Activated B cell treated with CpG ODN at 0.5 μM for 24 hours (primary cell): Measurements from ENCODE around the gene PTPRK. TPM values are rescaled to one million over a fixed set of nuclear protein-coding genes. Genes with fewer than 3 reads are reported as not detected.

Source experiments
- ATAC-seq: fragments of 200-7000 bp; cut with Tn5 transposase; one replicate; pipeline ENCODE4 v1.10.0; 2021; ENCODE audit warnings: low read depth, mild to moderate bottlenecking, moderate library complexity
- CTCF ChIA-PET: fragments of 350-600 bp; sonication (Branson Sonifier 250); formaldehyde crosslinking; loops from one replicate; lab custom pipeline; 2021; ENCODE audit warnings: antibody characterized with exemption; lab: Charles Lee
- POLR2A ChIA-PET: fragments of 350-600 bp; sonication (Branson Sonifier 250); formaldehyde crosslinking; loops from one replicate; lab custom pipeline; 2021; ENCODE audit warnings: antibody characterized with exemption; lab: Charles Lee
- DNase-seq: peaks from one replicate; pipeline ENCODE4 v3.0.0; 2022
- H3K27ac Mint-ChIP-seq: one replicate; pipeline ENCODE4 v1.8.0; 2020; ENCODE audit warnings: mixed read lengths
- H3K27me3 Mint-ChIP-seq: one replicate; pipeline ENCODE4 v1.8.0; 2021; ENCODE audit warnings: mixed read lengths
- H3K36me3 Mint-ChIP-seq: one replicate; pipeline ENCODE4 v1.8.0; 2021; ENCODE audit warnings: low read depth, mixed read lengths
- H3K4me1 Mint-ChIP-seq: one replicate; pipeline ENCODE4 v1.8.0; 2021; ENCODE audit warnings: mixed read lengths
- H3K4me3 Mint-ChIP-seq: one replicate; pipeline ENCODE4 v1.8.0; 2020; ENCODE audit warnings: mild to moderate bottlenecking, mixed read lengths
- H3K9me3 Mint-ChIP-seq: one replicate; pipeline ENCODE4 v1.8.0; 2020; ENCODE audit warnings: mixed read lengths
- CTCF ChIP-seq: fragments of 200-600 bp; IDR thresholded peaks from one replicate; pipeline ENCODE4 v1.8.0; 2022; ENCODE audit warnings: antibody characterized with exemption, mild to moderate bottlenecking
- intact Hi-C: fragments of 100-400 bp; cut with micrococcal nuclease; formaldehyde crosslinking; loops from one replicate; pipeline ENCODE4 v1.15.1; 2024
- total RNA-seq: library from RNA; stranded (reverse); gene quantifications from 2 replicates; pipeline ENCODE4 v1.2.3, GENCODE V29; 2022

Gene PTPRK
- total RNA-seq, 1 donor from 2014 or later = 14.2 TPM

- Mint-ChIP-seq H3K4me3 (no peak overlapping the region), H3K27me3 (no peaks in the 10 kb centered on the region), H3K36me3 (no peaks in the 10 kb centered on the region), H3K4me1 (no peaks in the 10 kb centered on the region), H3K27ac (no peak overlapping the region), H3K9me3 (no peaks in the 10 kb centered on the region)
- DNase-seq = no peak
- intact Hi-C loops = no loop called here
- no peak for TF ChIP-seq CTCF
- no peak for ATAC-seq
- ChIA-PET CTCF (no interaction called here), POLR2A (no interaction called here)
Observed at GRCh38 chr6:128271527-128271926, 248.9 kb downstream of the PTPRK start.

GRCh38 chr6:128271011-128271410 is 249.4 kb downstream of the PTPRK start:
- Mint-ChIP-seq H3K27me3 (no peaks in the 10 kb centered on the region), H3K9me3 (no peaks in the 10 kb centered on the region), H3K4me3 (no peak overlapping the region), H3K4me1 (no peaks in the 10 kb centered on the region), H3K36me3 (no peaks in the 10 kb centered on the region), H3K27ac (no peak overlapping the region)
- CTCF ChIA-PET = no interaction called here
- POLR2A ChIA-PET = no interaction called here
- ATAC-seq (no peak), DNase-seq (no peak)
- intact Hi-C loops = no loop called here
- TF ChIP-seq CTCF = no peak

GRCh38 chr6:128266946-128267345 is 253.5 kb downstream of the PTPRK start:
- Mint-ChIP-seq H3K27ac (no peak overlapping the region), H3K36me3 (no peaks in the 10 kb centered on the region), H3K9me3 (peaks cover 3% of the 10 kb centered on the region), H3K4me1 (no peaks in the 10 kb centered on the region), H3K4me3 (no peak overlapping the region), H3K27me3 (no peaks in the 10 kb centered on the region)
- ChIA-PET CTCF (no interaction called here), POLR2A (no interaction called here)
- no peak for DNase-seq
- ATAC-seq = no peak
- no peak for TF ChIP-seq CTCF
- intact Hi-C loops = no loop called here

GRCh38 chr6:128265706-128266105 is 254.7 kb downstream of the PTPRK start:
- intact Hi-C loops = no loop called here
- no peaks in the 10 kb centered on the region for H3K36me3 Mint-ChIP-seq
- no peak for TF ChIP-seq CTCF
- H3K27me3 Mint-ChIP-seq = no peaks in the 10 kb centered on the region
- POLR2A ChIA-PET = no interaction called here
- no peak overlapping the region for H3K27ac Mint-ChIP-seq
- no peaks in the 10 kb centered on the region for H3K4me1 Mint-ChIP-seq
- no peak for ATAC-seq
- peaks cover 3% of the 10 kb centered on the region for H3K9me3 Mint-ChIP-seq
- DNase-seq = no peak
- CTCF ChIA-PET = no interaction called here
- no peak overlapping the region for H3K4me3 Mint-ChIP-seq

GRCh38 chr6:128259730-128260685 is 260.4 kb downstream of the PTPRK start:
- Mint-ChIP-seq H3K36me3 (no peaks in the 10 kb centered on the region), H3K27me3 (no peaks in the 10 kb centered on the region), H3K27ac (no peak overlapping the region), H3K9me3 (peaks cover 3% of the 10 kb centered on the region), H3K4me3 (peak overlapping the region; percentile 72), H3K4me1 (peaks cover 20% of the 10 kb centered on the region)
- CTCF ChIA-PET = no interaction called here
- DNase-seq = no peak
- ATAC-seq = no peak
- TF ChIP-seq CTCF = no peak
- intact Hi-C loops = loop anchor here (2.0 kb wide), 1 partner anchor 19 kb away; no protein-coding TSS in a partner anchor
- POLR2A ChIA-PET = no interaction called here
